Loucy (cell line): ENCODE measurements around the gene TMEM132A.

Experiments used
- H2AFZ ChIP-seq: fragments of 200-600 bp; sonication (generic); 2 replicates; pipeline ENCODE4 v1.6.0; 2016; ENCODE audit warnings: antibody characterized with exemption, mild to moderate bottlenecking, low read length, moderate library complexity
- H3F3A ChIP-seq: fragments of 200-600 bp; 2 replicates; pipeline ENCODE4 v1.6.0; 2016; ENCODE audit warnings: antibody characterized with exemption, low read depth, mild to moderate bottlenecking
- H3K27me3 ChIP-seq: fragments of 200-600 bp; sonication (generic); 2 replicates; pipeline ENCODE4 v1.6.1; 2014; ENCODE audit warnings: low read length, mild to moderate bottlenecking; ENCODE audit not compliant: insufficient read depth, poor library complexity, severe bottlenecking
- H3K36me3 ChIP-seq: fragments of 200-600 bp; sonication (generic); 2 replicates; pipeline ENCODE4 v1.6.1; 2016; ENCODE audit warnings: low read length; ENCODE audit not compliant: insufficient read depth
- H3K4me1 ChIP-seq: fragments of 200-600 bp; sonication (generic); 2 replicates; pipeline ENCODE4 v1.5.1; 2014; ENCODE audit warnings: low read length, mild to moderate bottlenecking; ENCODE audit not compliant: insufficient read depth, poor library complexity, severe bottlenecking
- H3K4me2 ChIP-seq: fragments of 200-600 bp; sonication (generic); 2 replicates; pipeline ENCODE4 v1.6.0; 2014; ENCODE audit warnings: antibody characterized with exemption, low read length, low read depth, mild to moderate bottlenecking; ENCODE audit not compliant: poor library complexity, severe bottlenecking
- H3K4me3 ChIP-seq: fragments of 200-600 bp; sonication (generic); 2 replicates; pipeline ENCODE4 v1.5.1; 2014; ENCODE audit warnings: low read length, mild to moderate bottlenecking, mixed read lengths; ENCODE audit not compliant: poor library complexity, severe bottlenecking
- H3K79me2 ChIP-seq: fragments of 200-600 bp; sonication (generic); 2 replicates; pipeline ENCODE4 v1.6.1; 2014; ENCODE audit warnings: low read length; ENCODE audit not compliant: insufficient read depth
- H3K9ac ChIP-seq: fragments of 200-600 bp; sonication (generic); 2 replicates; pipeline ENCODE4 v1.6.0; 2014; ENCODE audit warnings: mild to moderate bottlenecking, low read depth, low read length, moderate library complexity; ENCODE audit not compliant: poor library complexity, severe bottlenecking
- H3K9me2 ChIP-seq: fragments of 200-600 bp; sonication (generic); replicated peaks from 2 replicates; pipeline ENCODE4 v1.6.1; 2016; ENCODE audit warnings: low read depth, low read length, mixed read lengths
- H3K9me3 ChIP-seq: fragments of 200-600 bp; sonication (generic); 2 replicates; pipeline ENCODE4 v1.6.1; 2014; ENCODE audit warnings: mild to moderate bottlenecking, antibody characterized with exemption, low read length, low read depth; ENCODE audit not compliant: insufficient read depth
- H4K20me1 ChIP-seq: fragments of 200-600 bp; sonication (generic); 2 replicates; pipeline ENCODE4 v1.6.0; 2014; ENCODE audit warnings: antibody characterized with exemption, low read length, mild to moderate bottlenecking; ENCODE audit not compliant: insufficient read depth, poor library complexity, severe bottlenecking
- CTCF ChIP-seq: fragments of 200-600 bp; sonication (generic); conservative IDR thresholded peaks from 2 replicates; pipeline ENCODE4 v1.5.1; 2014; ENCODE audit warnings: mild to moderate bottlenecking, antibody characterized with exemption, low read length
- EZH2phosphoT487 ChIP-seq: fragments of 200-600 bp; IDR thresholded peaks from 2 replicates; pipeline ENCODE4 v1.6.1; 2018; ENCODE audit warnings: antibody characterized with exemption, mild to moderate bottlenecking, moderate library complexity, borderline replicate concordance

The TMEM132A gene

DNA sequence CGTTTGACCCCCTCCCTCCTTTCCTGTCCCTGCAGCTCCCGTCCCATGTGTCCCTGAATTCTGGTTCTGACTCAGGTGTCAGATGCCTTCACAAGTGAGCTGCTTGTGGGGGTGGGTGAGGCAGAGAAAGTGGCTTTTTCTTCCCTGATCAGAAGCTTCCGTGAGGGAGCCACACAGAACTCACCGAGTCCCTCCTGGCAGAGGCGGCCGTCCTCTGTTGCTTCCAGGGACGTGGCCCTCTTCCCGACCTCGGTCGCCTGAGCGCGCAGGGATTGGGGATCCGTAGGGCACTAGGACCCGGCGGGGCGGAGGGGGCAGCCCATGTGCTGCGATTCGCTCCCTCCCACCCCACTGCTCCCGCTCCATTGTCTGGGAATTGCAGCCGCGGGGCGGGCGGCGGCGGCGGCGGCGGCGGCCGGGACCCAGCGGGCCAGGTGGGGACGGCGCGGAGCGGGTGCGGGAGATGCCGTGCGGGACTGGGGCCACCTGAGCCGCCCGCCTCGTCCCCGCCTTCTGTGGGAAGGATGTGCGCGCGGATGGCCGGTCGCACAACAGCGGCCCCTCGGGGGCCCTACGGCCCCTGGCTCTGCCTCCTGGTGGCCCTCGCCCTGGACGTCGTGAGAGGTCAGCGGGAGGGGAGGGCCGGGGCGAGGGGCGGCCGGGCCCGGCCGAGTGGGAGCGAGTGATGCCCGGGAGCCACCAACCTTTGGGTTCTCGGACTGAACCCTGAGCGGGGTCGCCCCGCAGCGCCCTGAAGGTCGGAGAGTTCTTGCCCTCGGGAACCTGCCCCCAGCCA, at the start of gene TMEM132A:
TMEM132A (plus strand) TSS at position 351 of the 796 bp plus-strand sequence; CDS start at position 525, 174 bp downstream.
- peaks cover 20% of the 10 kb centered on the region for H3K4me1 ChIP-seq
- H2AFZ ChIP-seq = peak within 1 kb of the TSS; percentile 54; the same call in 1 of the 2 replicates
- no peaks in the 10 kb centered on the region for H3K9me3 ChIP-seq
- no peaks in the 10 kb centered on the region for H3F3A ChIP-seq
- TF ChIP-seq EZH2phosphoT487 (no peak), CTCF (no peak)
- peak within 1 kb of the TSS; percentile 70 for H3K4me2 ChIP-seq
- H3K9ac ChIP-seq = peak within 1 kb of the TSS; percentile 35
- peaks cover 5% of the 10 kb centered on the region for H3K79me2 ChIP-seq
- H3K9me2 ChIP-seq = no peaks in the 10 kb centered on the region
- H3K4me3 ChIP-seq = peak within 1 kb of the TSS; percentile 72
- H4K20me1 ChIP-seq = peaks cover 3% of the 10 kb centered on the region
- H3K27me3 ChIP-seq = no peaks in the 10 kb centered on the region
- H3K36me3 ChIP-seq = peaks cover 40% of the 10 kb centered on the region; the same call in 1 of the 2 replicates

- no peaks in the 10 kb centered on the region for H3K79me2 ChIP-seq
- H3K4me3 ChIP-seq = no peak overlapping the region
- H2AFZ ChIP-seq = no peak overlapping the region
- H3K9ac ChIP-seq = no peak overlapping the region
- H3K27me3 ChIP-seq = no peaks in the 10 kb centered on the region
- peaks cover 69% of the 10 kb centered on the region for H3K4me1 ChIP-seq
- H3K36me3 ChIP-seq = no peaks in the 10 kb centered on the region
- no peaks in the 10 kb centered on the region for H4K20me1 ChIP-seq
- H3F3A ChIP-seq = no peaks in the 10 kb centered on the region
- TF ChIP-seq CTCF (no peak), EZH2phosphoT487 (no peak)
- H3K9me3 ChIP-seq = no peaks in the 10 kb centered on the region
- H3K9me2 ChIP-seq = no peaks in the 10 kb centered on the region
- no peak overlapping the region for H3K4me2 ChIP-seq
Observed at GRCh38 chr11:60875366-60876167, 48.7 kb upstream of the TMEM132A start.

GRCh38 chr11:60876168-60876485, 48.1 kb upstream of the TMEM132A start:
- Histone ChIP-seq H3K4me2 (no peak overlapping the region), H3K9ac (no peak overlapping the region), H3K36me3 (no peaks in the 10 kb centered on the region), H3F3A (no peaks in the 10 kb centered on the region), H2AFZ (no peak overlapping the region), H3K4me1 (peaks cover 69% of the 10 kb centered on the region), H3K4me3 (no peak overlapping the region), H3K9me2 (no peaks in the 10 kb centered on the region), H4K20me1 (no peaks in the 10 kb centered on the region), H3K27me3 (no peaks in the 10 kb centered on the region), H3K9me3 (no peaks in the 10 kb centered on the region), H3K79me2 (no peaks in the 10 kb centered on the region)
- TF ChIP-seq EZH2phosphoT487 (no peak), CTCF (no peak)
